Mammary epithelial cell (primary cell): ENCODE data around the gene ALDH3B2.
A peak's percentile ranks its signal among the peaks of the same experiment; 100 is the strongest.

Experiments
- CTCF ChIP-seq, 2 donors: IDR thresholded peaks in 1 of 2; conservative IDR thresholded peaks in 1 of 2; 2 replicates each; pipeline ENCODE4 v1.5.1; 2011 to 2012; ENCODE audit warnings: inconsistent platforms in 2 of 2, low read length in 2 of 2, mild to moderate bottlenecking in 2 of 2, control low read depth in 1 of 2, low read depth in 1 of 2; ENCODE audit not compliant: insufficient read depth in 1 of 2; ENCODE audit errors: extremely low read depth in 1 of 2
- EZH2 ChIP-seq: IDR thresholded peaks from 2 replicates; pipeline ENCODE4 v1.6.1; 2012; ENCODE audit warnings: low read length, inconsistent platforms, borderline replicate concordance

GRCh38 chr11:67630228-67630942 lies 44.0 kb downstream of the ALDH3B2 start:
- TF ChIP-seq CTCF (conservative IDR thresholded peaks at IDR 0.05 in 1 of 2, IDR thresholded peaks at IDR 0.05 in 1 of 2; ENCODE audit: extremely low read depth in 1 of 2, insufficient read depth in 1 of 2, low read depth in 1 of 2, low read length in 2 of 2) (peak; percentile 67 to 75), EZH2 (no peak)
